Neuron (in vitro differentiated cells): ENCODE data around the gene APCDD1L.
"Not testable (repeated sequence)": the region's sequence is repeated elsewhere in the genome, so short reads cannot be mapped to it uniquely, and the experiment has no call there.

Experiments used
- H2AFZ ChIP-seq: one replicate; pipeline ENCODE4 v1.6.1; 2013; ENCODE audit warnings: low read depth, mild to moderate bottlenecking, inconsistent platforms, low read length, moderate library complexity
- H3K27me3 ChIP-seq: one replicate; pipeline ENCODE4 v1.6.1; 2013; ENCODE audit warnings: low read length; ENCODE audit not compliant: insufficient read depth
- H3K36me3 ChIP-seq: one replicate; pipeline ENCODE4 v1.6.1; 2013; ENCODE audit warnings: low read length; ENCODE audit not compliant: insufficient read depth
- H3K4me1 ChIP-seq: one replicate; pipeline ENCODE4 v1.6.1; 2013; ENCODE audit warnings: low read length; ENCODE audit not compliant: insufficient read depth
- H3K4me3 ChIP-seq: 2 replicates; pipeline ENCODE4 v1.5.1; 2013; ENCODE audit warnings: mild to moderate bottlenecking, low read length, moderate library complexity
- H3K9me3 ChIP-seq: one replicate; pipeline ENCODE4 v1.6.1; 2013; ENCODE audit warnings: low read length

APCDD1L gene

DNA sequence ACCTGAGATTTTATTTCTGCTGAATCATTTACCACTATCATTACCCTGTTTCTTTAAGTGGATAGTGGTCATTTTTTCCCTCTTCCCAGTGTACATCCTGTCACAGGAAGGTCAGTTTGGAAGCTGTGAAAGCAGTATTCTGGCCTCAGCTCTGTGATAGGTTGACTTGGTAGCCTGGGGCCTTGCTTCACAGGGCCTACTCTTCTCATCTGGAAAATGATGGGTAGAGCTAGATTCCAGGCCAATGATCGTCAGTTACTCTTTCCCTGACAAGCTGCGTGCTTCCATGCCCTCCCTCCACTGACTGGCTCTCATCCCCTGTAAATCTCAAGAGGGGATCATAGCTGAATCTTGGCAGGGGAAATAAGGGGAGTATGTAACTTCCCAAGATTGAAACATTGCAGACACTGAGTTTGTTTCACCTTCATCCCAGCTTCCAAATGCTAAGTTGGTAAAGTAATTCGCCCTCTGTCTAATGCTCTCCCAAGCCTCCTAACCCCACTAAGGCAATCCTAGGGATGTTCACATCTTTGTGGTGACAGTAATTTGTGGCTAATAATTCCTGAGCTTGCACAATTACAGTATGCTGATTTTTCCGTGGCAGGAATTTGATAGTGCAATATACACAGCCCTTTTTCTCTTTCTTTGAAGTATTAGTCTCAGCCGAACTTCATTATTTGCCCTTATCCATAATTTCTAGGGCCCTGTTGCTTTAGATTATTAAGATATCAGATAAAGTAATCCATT lies 75.0 kb downstream of the APCDD1L start:
- no peaks in the 10 kb centered on the region for H3K9me3 ChIP-seq
- no peak overlapping the region for H3K4me3 ChIP-seq
- no peak overlapping the region for H2AFZ ChIP-seq
- no peaks in the 10 kb centered on the region for H3K4me1 ChIP-seq
- no peaks in the 10 kb centered on the region for H3K27me3 ChIP-seq
- H3K36me3 ChIP-seq: peaks cover 36% of the 10 kb centered on the region

DNA sequence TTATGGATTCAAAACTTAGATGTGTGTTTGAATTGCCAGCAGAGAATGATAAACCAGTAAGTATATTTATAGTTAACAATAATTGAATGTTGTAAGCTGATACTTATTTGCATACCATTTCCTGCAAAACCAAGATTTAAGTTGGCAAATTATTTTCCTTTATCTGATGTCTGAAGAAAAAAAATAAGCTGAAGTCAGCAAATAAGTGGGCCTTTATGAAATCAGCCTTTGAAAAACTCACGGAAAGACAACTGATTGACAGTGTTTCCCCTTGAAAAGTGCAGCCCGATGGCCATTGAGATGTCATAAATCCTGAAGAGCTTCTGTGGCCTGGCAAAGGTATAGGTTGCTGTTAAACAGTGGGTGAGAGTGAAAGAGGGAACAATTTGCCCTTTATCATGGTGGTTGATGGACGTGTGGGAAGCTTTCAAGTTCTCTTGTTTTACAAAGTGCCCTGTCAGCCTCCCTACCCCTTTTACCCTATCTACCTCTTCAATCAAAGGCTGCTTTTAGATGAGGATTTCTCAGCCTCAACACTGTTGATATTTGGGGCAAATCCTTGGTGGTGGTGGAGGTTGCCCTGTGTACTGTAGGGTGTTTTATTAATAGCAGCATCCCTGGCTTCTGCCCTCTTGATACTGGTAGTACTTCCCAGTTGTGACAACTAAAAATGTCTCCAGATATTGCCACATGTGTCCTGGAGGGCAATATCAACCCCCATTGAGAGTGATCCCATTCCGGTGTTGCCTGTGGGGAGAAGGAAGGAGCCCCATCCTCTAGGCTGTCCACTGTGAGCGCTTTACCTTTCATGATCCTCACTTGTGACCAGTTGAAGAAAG lies 76.0 kb downstream of the APCDD1L start:
- Histone ChIP-seq H3K4me3 (no peak overlapping the region), H2AFZ (no peak overlapping the region), H3K36me3 (peaks cover 30% of the 10 kb centered on the region), H3K4me1 (no peaks in the 10 kb centered on the region), H3K9me3 (no peaks in the 10 kb centered on the region), H3K27me3 (no peaks in the 10 kb centered on the region)

DNA sequence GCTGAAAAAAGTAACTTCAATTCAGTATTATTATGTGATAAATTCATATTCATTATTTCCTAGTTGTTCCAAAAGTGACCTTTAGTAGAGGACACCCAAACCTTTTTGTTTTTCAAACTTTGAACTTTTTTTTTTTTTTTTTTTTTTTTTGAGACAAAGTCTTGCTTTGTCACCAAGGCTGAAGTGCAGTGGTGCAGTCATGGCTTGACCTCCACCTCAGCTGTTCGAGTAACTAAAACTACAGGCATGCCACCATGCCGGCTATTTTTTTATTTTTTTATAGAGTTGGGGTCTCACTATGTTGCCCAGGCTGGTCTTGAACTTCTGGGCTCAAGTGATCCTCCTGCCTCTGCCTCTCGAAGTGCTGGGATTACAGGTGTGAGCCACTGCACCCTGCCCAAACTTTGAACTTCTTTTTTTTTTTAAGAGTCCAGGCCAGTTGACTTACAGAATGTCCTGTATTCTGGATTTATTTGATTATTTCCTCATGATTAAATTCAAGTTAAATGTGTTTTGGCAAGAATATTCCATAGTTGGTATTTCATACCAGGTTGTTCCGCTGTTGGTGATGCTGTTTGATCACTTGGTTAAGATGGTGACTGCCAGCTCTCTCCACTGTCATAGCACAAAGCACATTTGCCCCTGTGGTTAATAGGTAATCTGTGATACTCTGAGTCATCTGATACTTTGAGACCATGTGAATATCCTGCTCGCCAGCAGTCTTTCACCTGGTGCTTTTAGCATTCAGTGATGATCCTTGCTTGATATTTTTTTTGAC lies 78.1 kb downstream of the APCDD1L start:
- peaks cover 21% of the 10 kb centered on the region for H3K36me3 ChIP-seq
- H2AFZ ChIP-seq: no peak overlapping the region
- H3K27me3 ChIP-seq: no peaks in the 10 kb centered on the region
- no peaks in the 10 kb centered on the region for H3K9me3 ChIP-seq
- H3K4me3 ChIP-seq: no peak overlapping the region
- no peaks in the 10 kb centered on the region for H3K4me1 ChIP-seq

DNA sequence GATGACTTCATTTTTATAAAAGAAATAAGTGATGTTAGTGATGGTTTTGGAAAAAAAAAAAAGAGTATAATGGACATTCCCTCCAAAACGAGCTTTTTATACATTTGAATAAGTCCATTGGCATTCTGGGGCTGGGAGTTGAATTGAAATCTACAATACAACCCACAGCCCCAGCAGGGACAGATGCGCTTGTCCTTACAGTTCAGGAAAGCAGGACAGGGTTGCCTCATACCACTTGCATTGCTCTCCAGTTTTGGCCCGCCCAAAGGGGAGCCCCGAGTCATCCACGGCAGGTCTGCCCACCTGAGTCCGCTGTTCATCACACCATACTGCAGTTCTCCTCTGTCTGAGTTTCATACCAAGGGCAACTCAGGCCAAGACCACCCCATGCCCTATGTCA lies 80.0 kb downstream of the APCDD1L start:
- Histone ChIP-seq H3K9me3 (no peaks in the 10 kb centered on the region), H3K27me3 (no peaks in the 10 kb centered on the region), H2AFZ (no peak overlapping the region), H3K36me3 (peaks cover 14% of the 10 kb centered on the region), H3K4me1 (no peaks in the 10 kb centered on the region), H3K4me3 (no peak overlapping the region)

DNA sequence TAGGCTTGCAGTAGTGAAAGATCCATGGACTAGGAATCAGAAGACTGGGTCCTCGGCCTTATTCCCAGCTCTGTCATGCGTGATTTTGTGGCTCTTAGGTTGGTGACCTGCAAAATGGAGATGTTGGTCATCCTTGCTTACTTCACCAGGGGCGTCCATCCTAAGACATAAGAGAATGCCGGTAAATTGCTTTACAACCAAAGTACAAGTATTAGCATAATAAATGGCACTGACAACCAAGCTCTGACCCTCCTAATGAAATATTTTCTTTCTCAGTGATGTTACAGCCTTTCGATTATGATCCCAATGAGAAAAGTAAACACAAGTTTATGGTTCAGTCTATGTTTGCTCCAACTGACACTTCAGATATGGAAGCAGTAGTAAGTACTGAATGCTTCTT lies 80.9 kb downstream of the APCDD1L start:
- Histone ChIP-seq H3K4me3 (no peak overlapping the region), H3K36me3 (peaks cover 11% of the 10 kb centered on the region), H3K27me3 (no peaks in the 10 kb centered on the region), H3K9me3 (no peaks in the 10 kb centered on the region), H3K4me1 (no peaks in the 10 kb centered on the region), H2AFZ (no peak overlapping the region)

DNA sequence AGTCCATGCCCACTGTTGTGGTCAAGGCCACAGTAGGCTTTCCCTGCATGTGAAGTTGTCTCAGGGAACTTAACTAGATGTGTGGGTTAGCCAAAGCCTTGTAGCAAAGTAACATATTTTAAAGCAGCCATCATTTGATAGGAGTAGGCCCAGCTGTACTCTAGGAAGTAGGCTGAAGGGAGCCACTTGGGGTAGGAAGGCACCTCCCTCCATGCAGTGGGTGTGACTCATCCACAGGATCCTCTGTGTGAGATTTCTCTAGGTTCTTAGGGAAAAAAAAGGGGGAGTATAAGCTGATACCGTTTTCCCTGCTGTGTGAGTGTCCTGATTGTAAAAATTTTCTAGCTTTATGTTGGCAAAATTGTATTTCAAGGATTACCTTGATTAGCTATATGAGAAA lies 81.4 kb downstream of the APCDD1L start:
- H3K4me3 ChIP-seq: no peak overlapping the region
- H2AFZ ChIP-seq: no peak overlapping the region
- H3K27me3 ChIP-seq: no peaks in the 10 kb centered on the region
- H3K4me1 ChIP-seq: no peaks in the 10 kb centered on the region
- peaks cover under 1% of the 10 kb centered on the region for H3K9me3 ChIP-seq
- H3K36me3 ChIP-seq: peaks cover 11% of the 10 kb centered on the region

DNA sequence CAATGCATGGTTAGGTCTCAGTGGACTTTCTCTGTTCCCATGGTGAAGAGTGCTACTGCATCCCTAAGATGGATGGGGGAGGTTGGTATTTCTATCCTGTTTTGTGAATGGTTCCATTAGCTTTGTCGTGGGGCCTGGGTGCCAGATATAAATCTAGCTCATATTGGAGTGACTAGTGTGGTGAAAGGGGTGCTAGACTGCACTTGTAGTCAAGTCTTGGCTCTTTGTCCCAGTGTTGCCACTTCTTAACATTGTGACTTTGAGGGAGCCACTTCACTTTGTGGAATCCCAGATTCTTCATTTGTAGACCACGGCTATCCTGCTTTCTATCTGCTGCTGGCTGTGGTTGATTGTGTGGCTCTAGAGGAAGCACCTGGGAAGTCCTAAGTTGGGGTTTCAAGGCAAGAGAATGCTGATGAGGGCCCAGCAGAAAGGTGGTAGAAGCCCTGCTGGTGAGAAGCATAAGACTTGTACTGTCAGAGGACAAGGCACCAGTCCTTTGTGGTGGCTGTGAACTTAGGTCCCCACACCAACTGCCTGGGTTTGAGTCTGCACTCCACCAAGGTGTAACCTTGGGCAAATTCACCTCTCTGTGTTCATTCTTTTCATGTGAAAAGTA lies 82.1 kb downstream of the APCDD1L start:
- Histone ChIP-seq H3K36me3 (peaks cover 7% of the 10 kb centered on the region), H3K9me3 (peaks cover 2% of the 10 kb centered on the region), H3K4me3 (no peak overlapping the region), H3K27me3 (no peaks in the 10 kb centered on the region), H2AFZ (no peak overlapping the region), H3K4me1 (no peaks in the 10 kb centered on the region)

DNA sequence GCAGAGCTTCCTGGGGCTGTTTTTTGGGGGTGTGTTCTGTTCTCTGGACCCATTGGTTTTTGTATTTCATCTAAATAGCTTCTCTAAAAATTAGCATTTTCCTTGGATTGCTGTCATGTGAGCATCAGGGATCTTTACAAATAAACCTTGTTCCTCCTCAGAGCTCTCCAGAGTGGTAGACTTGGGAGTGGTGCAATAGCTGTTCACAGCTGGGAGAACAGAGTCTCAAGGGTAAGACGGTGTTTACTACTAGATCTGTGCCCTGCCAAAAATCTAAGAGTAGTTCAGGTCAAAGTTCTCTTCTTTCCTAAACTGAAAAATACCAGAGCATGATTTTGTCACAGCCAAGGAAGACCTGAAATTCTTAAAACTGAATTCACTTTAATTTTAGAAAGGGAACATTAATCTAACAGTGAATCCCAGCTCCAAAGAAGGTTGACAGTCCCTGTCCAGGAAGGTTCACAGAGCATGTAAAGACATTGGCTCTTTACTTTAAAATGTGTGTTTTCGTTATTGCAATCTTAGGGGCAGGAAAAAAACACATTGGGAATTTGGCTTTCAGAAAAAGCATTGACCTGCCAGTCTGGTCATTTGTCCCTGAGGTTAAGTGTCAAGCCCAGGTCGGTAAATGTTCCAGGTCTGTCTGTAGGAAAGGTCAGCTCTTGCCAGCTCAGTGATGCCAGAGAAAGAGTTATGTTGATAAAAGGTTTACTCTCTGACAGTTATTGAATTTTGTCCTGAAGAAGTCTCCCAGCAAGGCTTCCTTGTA lies 82.8 kb downstream of the APCDD1L start:
- no peak overlapping the region for H2AFZ ChIP-seq
- peaks cover 7% of the 10 kb centered on the region for H3K36me3 ChIP-seq
- no peak overlapping the region for H3K4me3 ChIP-seq
- H3K27me3 ChIP-seq: no peaks in the 10 kb centered on the region
- H3K9me3 ChIP-seq: peaks cover 3% of the 10 kb centered on the region
- H3K4me1 ChIP-seq: no peaks in the 10 kb centered on the region

DNA sequence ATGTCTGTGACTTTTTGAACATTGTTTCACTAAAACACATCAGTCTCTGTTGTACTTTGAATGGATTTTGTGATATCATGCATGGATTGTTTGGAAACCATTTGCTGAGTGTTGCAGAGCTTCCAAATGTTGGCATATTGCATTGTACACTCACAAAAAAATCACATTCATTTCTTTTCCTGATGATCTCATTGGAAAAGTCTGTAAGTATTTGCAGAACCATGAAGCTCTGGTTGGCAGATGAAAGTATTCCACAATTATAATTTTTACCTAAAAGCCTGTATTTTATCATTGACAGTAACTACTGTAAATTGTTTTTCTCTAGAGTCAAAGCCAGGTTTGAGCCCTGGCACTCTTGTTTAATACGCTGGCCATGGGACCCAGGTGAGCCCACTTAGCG lies 84.1 kb downstream of the APCDD1L start:
- peaks cover 8% of the 10 kb centered on the region for H3K9me3 ChIP-seq
- no peaks in the 10 kb centered on the region for H3K4me1 ChIP-seq
- H3K27me3 ChIP-seq: no peaks in the 10 kb centered on the region
- H3K4me3 ChIP-seq: no peak overlapping the region
- H3K36me3 ChIP-seq: peaks cover 7% of the 10 kb centered on the region
- no peak overlapping the region for H2AFZ ChIP-seq

DNA sequence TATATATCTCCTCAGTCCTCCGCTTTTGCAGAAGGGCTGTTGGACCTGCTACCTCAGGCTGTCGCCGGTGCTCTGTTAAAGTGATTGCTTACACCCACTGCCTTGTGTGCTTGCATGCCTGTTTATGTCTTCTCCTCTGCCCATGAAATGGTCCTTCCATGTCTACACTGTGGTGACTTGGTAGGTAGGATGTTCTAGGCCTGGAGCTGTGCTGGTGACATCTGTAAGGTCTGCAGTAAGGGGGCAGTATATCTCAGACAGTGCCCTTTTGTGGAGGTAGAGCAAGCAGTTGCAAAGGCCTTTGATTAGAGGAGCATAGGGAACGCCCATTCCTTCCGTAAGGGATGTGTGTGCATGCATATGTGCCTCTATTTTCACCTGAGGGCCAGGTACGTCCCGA lies 85.9 kb downstream of the APCDD1L start:
- H3K4me1 ChIP-seq: no peaks in the 10 kb centered on the region
- peaks cover 9% of the 10 kb centered on the region for H3K9me3 ChIP-seq
- no peak overlapping the region for H3K4me3 ChIP-seq
- H3K27me3 ChIP-seq: no peaks in the 10 kb centered on the region
- H2AFZ ChIP-seq: no peak overlapping the region
- peaks cover 5% of the 10 kb centered on the region for H3K36me3 ChIP-seq

DNA sequence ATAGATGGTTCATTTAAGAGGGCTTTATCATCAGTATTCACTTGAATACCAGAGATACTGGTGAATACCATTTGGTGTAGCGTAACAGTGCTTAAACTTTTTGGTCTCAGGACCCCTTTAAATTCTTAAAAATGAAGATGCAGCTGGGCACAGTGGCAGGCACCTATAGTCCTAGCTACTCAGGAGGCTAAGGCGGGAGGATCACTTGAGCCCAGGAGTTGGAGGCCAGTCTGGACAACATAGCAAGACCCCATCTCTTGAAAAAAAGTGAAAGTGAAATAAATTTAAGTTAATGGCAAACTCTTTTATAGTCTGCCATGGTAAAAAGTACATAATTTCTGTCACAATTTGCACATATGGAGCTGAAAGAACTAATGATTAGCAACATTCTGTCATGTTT lies 86.8 kb downstream of the APCDD1L start:
- Histone ChIP-seq H3K27me3 (no peaks in the 10 kb centered on the region), H2AFZ (no peak overlapping the region), H3K36me3 (peaks cover 5% of the 10 kb centered on the region), H3K4me3 (no peak overlapping the region), H3K4me1 (no peaks in the 10 kb centered on the region), H3K9me3 (peaks cover 9% of the 10 kb centered on the region)

DNA sequence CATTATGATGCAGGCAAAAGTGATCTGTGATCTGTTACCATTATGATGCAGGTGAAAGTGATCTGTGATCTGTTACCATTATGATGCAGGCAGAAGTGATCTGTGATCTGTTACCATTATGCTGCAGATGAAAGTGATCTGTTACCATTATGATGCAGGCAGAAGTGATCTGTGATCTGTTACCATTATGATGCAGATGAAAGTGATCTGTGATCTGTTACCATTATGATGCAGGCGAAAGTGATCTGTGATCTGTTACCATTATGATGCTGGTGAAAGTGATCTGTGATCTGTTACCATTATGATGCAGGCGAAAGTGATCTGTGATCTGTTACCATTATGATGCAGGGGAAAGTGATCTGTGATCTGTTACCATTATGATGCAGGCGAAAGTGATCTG lies 87.6 kb downstream of the APCDD1L start:
- not testable (repeated sequence) for H3K27me3 ChIP-seq, H3K4me1 ChIP-seq, H3K9me3 ChIP-seq, H3K4me3 ChIP-seq, H3K36me3 ChIP-seq, H2AFZ ChIP-seq
